GM19239 (cell line): ENCODE data around the gene DUSP23.

ENCODE experiments used
- DNase-seq: peaks from one replicate; pipeline ENCODE4 v3.0.0; 2011; ENCODE audit warnings: low spot score; ENCODE audit not compliant: insufficient read length
- FAIRE-seq: peaks from 2 replicates; lab custom pipeline; 2011; peaks lifted over from hg19 to GRCh38; lab: Jason Lieb, UNC

The DUSP23 gene

DNA sequence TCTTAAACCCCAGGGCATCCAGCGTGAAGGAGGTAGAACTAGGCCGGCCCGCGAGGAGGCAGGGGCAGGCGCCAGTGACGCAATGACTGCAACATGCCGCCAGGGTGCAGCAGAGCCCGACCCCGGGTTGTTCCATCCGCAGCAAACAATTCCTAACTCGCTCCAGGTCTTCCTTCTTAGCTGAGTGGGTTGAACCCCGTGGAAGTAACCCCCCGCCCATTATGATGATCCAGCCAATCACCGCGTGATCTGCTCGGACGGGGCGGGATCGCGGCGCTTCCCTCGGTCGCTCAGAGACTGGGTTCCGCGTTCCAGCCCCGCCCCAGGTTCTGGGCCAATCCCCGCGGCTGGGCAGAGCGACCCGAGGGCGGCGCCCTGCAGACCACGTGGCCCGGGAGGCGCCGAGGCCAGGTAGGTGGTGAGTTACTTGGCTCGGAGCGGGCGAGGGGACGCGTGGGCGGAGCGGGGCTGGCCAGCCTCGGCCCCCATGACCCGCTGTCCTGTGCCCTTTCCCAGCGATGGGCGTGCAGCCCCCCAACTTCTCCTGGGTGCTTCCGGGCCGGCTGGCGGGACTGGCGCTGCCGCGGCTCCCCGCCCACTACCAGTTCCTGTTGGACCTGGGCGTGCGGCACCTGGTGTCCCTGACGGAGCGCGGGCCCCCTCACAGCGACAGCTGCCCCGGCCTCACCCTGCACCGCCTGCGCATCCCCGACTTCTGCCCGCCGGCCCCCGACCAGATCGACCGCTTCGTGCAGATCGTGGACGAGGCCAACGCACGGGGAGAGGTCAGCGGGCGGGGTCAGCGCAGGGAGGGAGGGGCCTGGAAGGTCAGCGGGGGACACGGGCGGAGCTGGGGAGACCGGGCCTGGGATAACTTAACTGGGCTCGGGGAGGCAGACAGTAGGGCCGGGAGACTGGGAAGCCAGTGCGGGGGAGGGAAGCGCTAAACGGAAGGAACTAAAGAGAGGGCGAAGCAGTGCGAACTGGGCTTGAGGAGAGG is at the start of gene DUSP23:
DUSP23 (plus strand) TSS at position 380 of the 1,000 bp plus-strand sequence; CDS start at position 519, 139 bp downstream.
- peak; percentile 97 for FAIRE-seq

DNA sequence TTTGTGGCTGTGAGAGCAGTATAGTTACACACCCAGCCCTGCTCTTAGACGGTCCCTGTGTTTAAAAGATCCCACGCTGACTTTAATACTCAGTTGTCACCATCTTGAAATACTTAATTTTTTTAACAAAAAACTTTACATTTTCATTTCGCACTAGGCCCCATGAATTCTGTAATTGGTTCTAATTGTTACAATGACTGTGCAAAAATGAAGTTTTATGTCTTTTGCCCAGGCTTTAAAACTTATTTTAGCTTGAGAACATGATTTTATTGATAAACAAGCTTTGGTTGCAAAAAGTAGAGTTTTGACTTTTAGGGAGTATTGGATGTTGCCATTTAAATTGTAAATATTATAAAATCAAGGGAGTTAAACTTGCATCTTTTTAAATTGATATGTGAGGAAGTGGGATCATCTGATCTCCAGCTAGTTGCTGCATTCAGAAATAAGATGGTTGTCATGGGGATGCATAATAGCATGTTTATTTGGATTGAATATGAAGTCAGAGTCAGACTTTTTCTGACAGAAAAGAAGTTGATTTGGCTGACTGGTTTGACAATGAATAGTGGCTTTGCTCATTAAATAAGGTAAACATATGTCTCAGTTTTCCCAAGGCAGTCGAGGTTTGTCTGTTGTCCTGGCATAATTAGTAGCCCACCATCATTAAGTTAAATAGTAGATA is 43.4 kb upstream of the DUSP23 start:
- FAIRE-seq = no peak
- DNase-seq = no peak

More for the DNA sequence above, at the start of gene DUSP23:
- peak; percentile 89 for DNase-seq

DNA sequence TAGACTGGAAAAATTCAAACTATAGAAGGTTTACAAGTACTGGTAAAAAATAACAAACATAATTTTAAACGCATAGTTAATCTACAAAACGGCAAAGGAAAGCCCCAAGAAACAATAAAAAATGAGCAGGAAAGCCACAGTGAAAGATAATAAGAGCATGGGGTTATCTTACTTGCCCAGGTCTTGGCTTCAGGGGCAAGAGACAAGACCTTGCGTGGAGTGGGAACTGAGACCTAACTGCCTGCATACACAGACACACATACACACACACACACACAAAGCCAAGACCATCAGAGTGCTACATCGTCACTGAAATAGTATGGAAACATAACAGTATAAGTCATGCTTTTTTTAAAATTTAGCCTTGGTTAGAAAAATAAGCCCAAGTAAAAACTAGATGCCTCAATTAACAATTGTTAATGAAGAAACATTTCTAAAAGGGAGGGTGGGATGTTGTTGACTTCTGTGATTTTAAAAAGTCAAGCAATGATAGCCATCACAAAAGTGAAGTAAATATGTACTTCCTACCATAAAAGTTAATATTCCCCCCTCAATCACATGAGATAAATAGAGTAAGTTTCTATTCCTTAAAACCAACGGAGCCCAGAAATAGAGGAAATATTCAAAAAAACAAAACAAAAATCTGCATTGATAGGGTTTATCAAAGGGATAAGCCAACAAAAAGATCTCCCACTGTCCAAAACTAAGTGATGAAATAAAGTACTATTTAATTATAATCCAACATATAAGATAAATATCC is 36.9 kb upstream of the DUSP23 start:
- no peak for FAIRE-seq

DNA sequence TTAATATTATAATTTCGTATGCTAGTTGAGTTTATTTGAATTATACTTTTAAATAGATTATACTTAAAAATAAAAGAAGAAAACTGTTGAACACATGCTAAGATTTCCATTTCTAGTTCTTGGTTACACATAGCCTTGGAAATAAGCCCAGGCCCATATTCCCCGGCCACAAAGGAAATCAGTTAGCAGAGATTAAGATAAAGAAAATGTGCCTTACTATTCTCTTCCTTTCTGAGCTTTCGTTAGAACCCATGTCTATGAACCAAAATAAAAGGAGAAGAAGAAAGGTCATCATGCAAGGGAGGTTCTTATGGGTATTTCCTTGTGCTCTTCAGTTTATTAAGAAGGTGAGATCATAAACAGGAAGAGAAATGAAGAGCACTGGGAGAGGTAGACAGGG is 34.1 kb upstream of the DUSP23 start:
- FAIRE-seq = no peak

More for the DNA sequence above, 36.9 kb upstream of the DUSP23 start:
- DNase-seq = no peak

DNA sequence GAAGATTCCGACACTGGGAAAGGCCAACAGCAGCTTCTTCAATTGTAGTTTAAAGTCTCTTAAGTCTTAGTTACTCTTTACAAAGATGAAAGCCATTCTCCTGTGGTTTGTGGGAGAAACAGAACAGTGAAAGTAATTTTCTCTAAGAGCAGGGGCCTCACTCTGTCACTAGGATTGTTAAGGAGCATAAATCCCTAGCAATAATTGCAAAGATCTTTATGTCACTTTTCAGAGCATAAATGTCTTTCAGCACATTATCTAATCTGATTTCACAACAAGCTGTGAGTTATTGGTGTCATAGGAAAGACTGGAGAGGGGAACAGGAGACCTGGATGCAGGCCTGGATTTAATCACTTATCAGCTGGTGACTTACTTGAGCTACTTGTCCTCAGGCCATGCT is 32.4 kb upstream of the DUSP23 start:
- FAIRE-seq = no peak

More for the DNA sequence above, 34.1 kb upstream of the DUSP23 start:
- no peak for DNase-seq

DNA sequence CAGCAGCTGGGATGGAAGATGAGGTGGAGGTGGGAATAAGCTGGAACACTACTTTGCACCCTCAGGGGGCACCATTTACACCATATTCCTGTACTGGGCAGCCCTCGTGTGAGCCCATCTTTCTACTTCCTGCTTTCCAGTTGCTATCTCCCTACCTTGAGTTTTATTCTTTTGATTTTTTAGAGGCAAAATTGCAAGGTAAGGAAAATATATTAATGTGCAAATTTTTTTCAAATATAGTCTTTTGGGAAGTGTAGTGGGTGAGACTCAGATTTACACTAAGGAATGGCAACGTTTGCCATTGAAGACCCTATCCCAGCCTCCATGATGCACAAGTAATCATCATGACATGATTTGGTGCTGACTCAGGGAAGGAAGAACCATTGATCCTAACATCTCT is 31.1 kb upstream of the DUSP23 start:
- no peak for FAIRE-seq
- DNase-seq = no peak

More for the DNA sequence above, 32.4 kb upstream of the DUSP23 start:
- no peak for DNase-seq

DNA sequence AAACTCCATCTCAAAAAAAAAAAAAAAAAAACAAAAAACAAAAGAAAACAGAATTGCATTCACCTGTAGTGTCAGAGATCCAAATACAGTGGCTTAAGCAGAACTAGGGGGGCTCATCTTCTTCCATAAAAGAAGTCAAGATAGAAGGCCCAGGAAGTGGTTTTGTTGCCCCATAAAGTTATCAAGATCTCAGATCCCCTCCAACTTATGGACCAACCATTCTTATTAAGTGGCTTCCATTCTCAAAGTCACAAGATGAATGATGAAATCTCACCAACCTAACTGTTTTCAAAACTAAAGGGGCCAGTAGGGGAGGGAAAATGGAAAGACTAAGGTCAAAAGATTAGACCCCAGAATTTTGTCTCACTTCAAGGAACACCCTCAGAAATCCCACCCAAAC is 30.1 kb upstream of the DUSP23 start:
- FAIRE-seq (no peak), DNase-seq (no peak)

DNA sequence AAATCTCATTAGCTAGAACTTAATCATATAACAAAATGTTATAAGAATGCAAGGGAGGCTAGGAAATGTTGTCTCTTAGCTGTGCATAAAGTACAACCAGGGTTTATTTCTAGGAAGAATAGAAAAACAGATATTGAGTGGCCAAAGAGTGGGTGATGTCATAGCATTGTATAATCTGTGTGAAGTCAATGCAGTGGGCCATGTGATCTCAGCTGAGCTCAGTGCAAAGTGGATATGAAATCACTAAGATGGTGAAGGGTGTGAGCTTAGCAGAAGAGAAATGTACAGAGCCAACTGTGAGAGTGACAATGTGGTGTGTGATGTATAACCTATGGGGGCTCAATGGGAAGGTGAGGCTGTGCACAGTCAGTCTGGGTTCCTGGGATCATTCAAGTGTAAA is 29.7 kb upstream of the DUSP23 start:
- DNase-seq = no peak
- no peak for FAIRE-seq

DNA sequence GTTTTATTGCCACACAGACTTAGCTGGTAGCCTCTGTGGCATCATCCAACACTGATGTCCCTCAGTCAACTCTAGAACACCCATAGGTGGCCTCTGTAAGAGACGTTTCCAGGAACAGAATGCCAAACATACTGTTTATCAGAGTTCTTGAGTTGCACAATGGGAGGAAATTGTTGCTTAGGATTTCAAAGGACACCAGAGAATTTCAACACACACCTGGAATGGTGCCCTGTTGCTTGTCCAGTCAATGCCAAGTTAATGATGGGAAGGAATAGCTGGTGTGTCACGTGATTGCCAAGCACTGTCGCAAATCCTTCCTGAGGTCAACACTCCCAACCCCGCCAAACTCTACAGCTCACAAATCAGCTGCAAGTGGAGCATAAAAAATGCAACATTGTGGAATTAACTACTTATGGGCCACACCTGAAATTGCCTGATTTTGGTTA is 28.6 kb upstream of the DUSP23 start:
- FAIRE-seq (no peak), DNase-seq (no peak)

DNA sequence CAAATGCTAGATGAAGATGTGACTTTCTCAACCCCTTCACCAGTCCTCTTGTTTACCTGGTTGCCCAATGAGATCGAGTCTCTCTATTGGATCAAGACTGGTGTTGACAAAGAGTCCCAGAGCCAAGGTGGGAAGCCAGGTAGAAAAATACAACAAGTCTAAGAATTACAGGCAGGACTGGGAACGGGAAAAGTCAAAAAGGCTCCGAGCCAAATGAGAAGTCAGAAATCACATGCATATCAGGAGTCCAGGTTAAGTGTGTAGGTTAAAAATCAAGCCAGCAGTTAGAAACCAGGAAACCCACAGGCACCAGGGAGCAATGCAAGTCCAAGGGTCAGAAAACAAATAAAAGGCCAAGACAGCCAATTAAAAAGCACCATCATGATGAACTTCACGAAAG is 27.4 kb upstream of the DUSP23 start:
- FAIRE-seq = no peak

DNA sequence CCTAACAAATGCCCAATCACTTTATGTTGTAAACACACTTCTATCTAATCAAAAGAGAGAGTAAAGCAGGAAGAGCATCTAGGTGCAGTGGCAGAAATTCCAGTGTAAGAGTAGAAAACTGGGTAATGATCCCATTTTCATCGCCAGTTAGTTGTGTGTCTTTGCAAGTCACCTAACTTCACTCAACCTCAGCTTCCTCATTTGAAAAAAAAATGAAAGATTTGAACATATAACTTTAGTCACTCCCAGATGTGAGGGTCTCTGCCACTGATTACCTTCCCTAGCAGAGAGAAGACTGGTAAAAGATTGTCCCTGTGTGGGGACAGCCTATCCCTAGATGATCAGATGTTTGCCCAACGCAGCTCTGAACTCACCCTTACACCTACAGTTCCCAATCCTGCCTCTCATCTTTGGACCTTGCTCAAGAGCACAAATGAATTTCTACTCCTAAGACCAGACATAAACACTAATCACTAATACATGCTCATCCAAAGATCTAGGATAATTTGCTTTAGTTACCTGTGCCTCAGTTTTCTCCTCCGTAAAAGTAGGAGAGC is 25.2 kb upstream of the DUSP23 start:
- no peak for DNase-seq
- no peak for FAIRE-seq

More for the DNA sequence above, 27.4 kb upstream of the DUSP23 start:
- DNase-seq = no peak

DNA sequence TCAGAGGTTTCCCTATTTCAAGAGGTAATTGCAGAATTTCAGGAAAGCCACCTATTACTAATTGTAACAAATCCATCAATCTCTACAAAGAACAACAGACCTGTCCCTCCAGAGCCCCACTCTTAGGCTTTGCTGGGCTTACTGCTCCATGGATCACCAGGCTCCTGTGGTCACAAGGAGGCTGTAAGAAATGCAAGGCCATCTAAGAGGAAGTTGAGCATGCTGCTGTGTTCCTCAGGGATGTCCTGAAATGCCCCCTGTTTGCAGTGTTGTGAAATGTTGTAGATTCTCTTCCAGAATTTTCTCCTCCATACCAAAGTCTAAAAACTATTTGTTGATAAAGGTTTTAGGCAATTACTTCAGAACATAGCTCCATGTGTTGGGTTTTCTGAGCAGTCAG is 24.4 kb upstream of the DUSP23 start:
- FAIRE-seq = no peak
- no peak for DNase-seq

DNA sequence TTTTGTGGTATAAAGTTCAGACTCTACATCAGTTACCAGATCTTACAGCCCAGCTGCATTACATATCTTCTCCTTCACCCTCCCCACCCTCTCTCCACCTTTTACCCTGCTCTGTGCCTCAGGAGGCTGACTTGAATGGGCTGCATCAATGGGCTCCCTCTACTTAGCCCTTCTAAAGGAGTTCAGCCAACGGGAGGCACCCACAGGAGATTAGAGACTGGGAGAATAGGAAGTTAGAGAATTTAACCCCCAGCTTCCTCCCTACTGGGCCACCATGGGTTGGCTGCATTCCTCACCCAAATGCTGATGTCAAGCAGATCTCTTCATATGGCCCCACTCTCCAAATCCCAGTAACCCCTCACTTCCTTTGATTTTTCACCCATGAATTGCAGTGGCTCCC is 17.1 kb upstream of the DUSP23 start:
- FAIRE-seq (no peak), DNase-seq (no peak)

DNA sequence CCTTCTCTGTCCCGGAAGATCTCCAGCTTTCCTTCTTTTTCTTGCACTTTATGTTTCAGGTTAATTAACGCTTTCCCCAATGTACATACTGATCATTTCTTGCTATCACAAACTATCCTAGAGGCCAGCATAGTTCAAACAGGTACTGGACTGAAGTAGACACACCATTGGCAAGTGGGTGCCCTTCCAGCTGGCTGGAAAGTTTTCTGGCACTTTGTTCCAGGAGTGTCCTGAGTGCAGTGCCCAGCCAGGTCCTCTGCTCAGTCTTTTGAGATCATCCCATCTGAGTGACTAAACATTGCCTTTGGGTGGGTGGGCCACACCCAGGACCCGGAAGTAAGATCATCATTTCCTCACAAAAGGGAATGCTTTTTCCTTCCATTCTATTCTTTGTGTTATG is 15.0 kb upstream of the DUSP23 start:
- DNase-seq (no peak), FAIRE-seq (no peak)

DNA sequence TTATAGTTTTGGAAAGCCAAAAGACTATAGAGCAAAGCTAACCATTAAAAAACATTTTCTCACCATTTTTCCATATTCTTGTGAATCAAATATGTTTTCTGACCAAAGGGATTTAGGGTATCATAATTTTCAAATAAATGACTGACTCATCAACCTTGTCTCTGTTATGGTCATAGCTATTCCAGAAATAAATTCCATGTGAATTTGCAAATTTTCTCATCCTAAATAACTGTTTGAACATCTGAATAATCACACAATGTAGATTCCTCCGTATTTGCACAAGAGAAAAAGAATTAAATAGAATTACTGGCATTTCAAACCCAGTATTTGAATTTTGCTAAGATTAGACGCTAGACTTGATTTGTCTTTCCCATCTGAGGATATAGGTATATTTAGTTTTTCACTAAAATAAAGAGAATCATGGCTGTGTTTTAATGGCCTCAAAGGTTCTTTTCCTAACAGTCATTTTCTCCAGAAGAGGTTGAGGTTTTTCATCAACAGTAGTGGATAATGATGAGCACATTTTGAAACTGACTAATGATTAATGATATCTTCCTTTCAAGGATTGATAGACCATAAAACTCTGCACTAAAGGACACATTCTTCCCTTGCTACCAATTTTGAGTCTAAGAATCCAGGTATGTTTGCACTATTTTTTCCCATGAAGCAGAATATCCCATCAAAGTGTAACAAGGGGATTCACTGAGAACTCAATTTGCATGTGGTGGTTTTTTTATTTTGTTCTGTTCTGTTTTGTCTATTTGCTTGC is 9.5 kb upstream of the DUSP23 start:
- no peak for FAIRE-seq
- DNase-seq = no peak

DNA sequence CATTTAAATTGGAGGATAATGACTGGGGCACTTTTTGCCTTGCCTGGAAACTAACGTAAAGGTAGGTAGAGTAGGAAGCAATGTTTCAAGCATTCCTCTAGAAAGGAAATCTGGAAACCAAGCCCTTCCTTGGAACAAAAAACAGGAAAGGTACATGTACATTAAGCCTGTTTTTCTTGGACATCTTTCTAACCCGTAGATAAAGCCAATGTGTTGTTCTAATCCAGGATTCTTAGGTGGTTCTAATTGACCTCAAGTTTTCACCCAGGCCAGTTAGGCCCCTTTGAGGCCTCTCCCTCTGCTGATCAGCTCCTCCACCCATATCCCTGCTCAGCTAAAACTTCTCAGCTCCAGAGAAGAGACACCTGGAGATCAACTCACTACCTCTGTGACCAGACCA is 6.3 kb upstream of the DUSP23 start:
- FAIRE-seq = no peak
- no peak for DNase-seq

DNA sequence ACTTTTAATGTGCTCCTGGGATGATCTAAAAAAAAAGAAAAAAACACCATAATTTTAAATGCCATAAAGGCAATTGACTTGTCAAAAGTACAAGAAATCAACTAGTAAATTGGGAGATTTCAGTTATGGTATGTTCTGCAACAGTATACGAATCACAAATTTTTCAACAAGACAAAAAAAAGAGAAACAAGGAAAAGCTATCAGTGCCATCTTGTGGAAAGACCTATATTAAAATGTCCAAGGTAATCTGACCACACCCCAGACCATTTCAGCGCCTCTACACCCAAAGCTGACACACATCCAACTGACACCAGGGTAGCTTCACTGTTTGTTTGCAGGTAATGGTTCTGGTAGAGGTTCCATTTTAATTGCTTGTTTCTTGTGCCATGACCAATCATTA is 5.0 kb upstream of the DUSP23 start:
- DNase-seq (no peak), FAIRE-seq (no peak)

DNA sequence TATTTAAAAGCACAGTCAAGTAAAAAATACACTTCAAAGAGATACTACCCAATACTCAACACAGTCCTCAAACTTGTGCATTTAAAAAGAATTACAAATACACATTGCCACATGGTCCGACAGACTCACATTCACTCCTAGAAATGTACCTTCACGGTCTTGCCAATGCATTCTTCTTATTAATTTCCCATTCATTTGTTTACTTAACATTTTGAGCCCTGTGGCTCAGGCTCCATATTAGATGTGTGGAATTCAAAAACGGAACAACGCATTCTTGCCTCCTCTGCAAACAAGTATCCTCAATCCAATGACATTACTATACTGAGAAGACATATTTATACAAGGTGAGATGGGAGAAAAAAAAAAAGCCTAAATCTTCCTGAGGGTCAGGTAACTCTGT is 2.5 kb upstream of the DUSP23 start:
- FAIRE-seq = no peak
- no peak for DNase-seq

DNA sequence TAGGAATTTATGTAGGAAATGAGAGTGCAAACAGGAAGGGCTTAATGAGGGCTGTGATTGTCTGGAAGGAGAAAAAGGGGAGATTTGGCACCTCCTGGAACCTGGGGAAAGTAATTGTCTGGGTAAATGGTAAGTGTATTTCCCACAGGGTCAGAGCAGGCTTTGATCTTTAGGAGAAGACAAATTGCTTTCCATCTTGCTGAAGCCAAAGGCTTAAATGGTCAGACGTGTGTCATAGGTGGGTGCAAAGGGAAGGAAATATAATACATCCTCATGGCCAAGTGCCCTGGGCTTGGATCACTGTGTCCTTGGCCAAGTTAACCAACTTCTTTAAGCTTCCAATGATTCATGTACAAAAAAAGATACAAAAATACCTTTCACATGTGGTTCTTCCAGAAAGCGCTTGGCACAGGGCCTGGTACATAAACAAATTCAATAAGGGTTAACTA is 1.3 kb upstream of the DUSP23 start:
- no peak for FAIRE-seq

More for the DNA sequence above, 1.3 kb upstream of the DUSP23 start:
- no peak for DNase-seq
